ENCODE data around the gene MYL6.
A peak's percentile ranks its signal among the peaks of the same experiment; 100 is the strongest.

GRCh38 chr12:56117778-56118687, 40.1 kb upstream of the MYL6 start, which contains the start of gene ZC3H10:
- TF ChIP-seq CTCF (conservative IDR thresholded peaks at IDR 0.05; ENCODE audit: low read depth, low read length) (peak; percentile 61; the same call in 1 of the 2 replicates), EZH2 (IDR thresholded peaks at IDR 0.05; ENCODE audit: borderline replicate concordance, low read depth, low read length, poor library complexity, severe bottlenecking) (no peak)
